ENCODE results near the gene KLF16. TPM values are rescaled to one million over a fixed set of nuclear protein-coding genes. Genes with fewer than 3 reads are reported as not detected.

KLF16 gene
- total RNA-seq, 2 experiments from 2014 or later, result 22.6 to 28.1 TPM

DNA sequence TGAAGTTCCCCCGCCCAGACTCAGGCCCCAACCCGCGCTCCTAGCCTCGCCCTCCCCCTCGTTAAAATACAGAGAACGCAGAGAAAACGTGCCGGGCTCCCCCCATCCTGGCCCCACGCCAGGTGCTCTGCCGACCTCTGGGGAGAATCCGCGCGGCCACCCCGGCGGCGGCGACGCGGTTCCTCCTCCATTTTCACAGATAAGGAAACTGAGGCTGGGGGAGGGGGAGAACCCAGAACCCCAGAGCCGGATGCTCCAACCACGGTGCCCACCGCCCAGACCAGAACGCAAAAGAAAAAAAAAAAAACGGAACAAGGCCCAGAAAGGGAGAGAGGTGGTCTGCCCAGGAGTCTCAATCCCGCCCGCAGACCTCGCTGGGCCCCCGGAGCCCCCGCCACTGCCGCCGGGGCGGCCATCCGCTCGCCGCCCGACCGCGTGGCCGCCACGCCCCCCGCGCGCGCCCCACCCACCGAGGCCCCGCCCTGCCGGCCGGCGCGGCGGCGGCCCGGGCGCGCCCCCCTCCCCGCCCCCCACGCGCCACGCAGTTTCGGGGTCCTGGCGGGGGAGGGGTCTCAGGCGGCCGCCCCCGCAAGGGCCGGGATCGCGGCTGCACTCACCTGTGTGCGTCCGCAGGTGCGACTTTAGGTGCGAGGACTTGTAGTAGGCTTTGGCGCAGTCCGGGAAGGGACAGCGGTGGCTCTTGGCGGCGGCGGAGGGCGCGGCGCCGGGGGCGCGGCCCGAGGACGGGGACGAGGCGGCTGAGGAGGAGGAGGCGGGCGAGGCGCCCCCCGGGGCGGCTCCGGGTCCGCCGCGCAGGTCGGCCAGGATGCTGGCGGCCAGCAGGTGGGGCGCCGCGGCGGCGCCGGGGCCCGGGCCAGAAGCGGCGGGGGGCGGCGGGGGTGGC, 703 bp downstream of the KLF16 start:
- H3K36me3 Mint-ChIP-seq, result no peaks in the 10 kb centered on the region
- peak overlapping the region; percentile 85 for H3K4me3 Mint-ChIP-seq
- H3K9me3 Mint-ChIP-seq (ENCODE audit: low read depth), result no peaks in the 10 kb centered on the region
- peak overlapping the region; percentile 90 for H3K27ac Mint-ChIP-seq
- DNase-seq, result no peak
- peaks cover 30% of the 10 kb centered on the region for H3K4me1 Mint-ChIP-seq
- H3K27me3 Mint-ChIP-seq, result no peaks in the 10 kb centered on the region
- CTCF ChIA-PET, result no interaction called here
- ATAC-seq, result peak; percentile 3

DNA sequence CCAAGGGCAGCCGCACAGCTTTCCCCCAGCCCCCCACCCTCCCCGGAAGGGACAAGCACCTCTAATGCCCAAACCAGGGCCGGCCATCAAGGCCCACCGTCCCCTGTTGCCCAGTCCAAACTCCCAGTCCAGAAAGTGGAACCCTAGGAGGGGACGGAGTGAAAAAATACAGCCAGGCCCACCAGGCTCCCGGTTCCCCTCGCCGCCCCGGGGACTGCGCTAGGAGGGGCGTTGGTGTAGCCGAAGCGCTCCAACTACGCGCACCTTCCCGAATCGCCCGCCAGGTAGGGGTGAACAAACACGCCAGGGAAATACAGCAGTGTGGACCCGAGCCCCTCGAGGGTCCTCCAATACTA, 1.3 kb downstream of the KLF16 start:
- CTCF ChIA-PET, result no interaction called here
- H3K27me3 Mint-ChIP-seq, result no peaks in the 10 kb centered on the region
- no peaks in the 10 kb centered on the region for H3K9me3 Mint-ChIP-seq (ENCODE audit: low read depth)
- no peaks in the 10 kb centered on the region for H3K36me3 Mint-ChIP-seq
- no peak for DNase-seq
- H3K27ac Mint-ChIP-seq, result peak overlapping the region; percentile 90
- peak overlapping the region; percentile 85 for H3K4me3 Mint-ChIP-seq
- ATAC-seq, result no peak
- H3K4me1 Mint-ChIP-seq, result peaks cover 33% of the 10 kb centered on the region

DNA sequence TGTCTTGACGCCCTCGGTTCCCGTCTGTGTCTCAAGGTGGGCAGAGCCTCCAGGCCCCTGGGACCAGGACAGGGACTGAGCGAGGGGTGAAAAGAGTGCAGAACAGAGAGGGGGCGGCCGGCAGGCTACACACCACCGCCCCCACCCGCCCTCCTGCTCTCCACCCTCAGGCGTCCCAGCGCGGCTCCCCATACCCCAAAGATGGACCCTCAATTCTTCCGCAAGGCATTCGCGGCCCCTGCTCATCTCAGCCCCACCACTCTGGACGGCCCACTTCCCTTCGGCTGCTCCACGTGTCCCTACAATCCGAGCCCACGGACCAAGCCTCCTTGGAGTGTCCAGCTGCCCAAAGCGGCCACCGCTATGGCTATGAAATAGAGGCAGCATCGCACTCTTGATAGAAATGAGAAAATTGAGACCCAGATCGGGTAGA, 1.8 kb downstream of the KLF16 start:
- H3K27ac Mint-ChIP-seq, result peak overlapping the region; percentile 90
- H3K27me3 Mint-ChIP-seq, result no peaks in the 10 kb centered on the region
- ATAC-seq (no peak), DNase-seq (no peak)
- peaks cover 33% of the 10 kb centered on the region for H3K4me1 Mint-ChIP-seq
- H3K4me3 Mint-ChIP-seq, result peak overlapping the region; percentile 85
- H3K9me3 Mint-ChIP-seq (ENCODE audit: low read depth), result no peaks in the 10 kb centered on the region
- H3K36me3 Mint-ChIP-seq, result no peaks in the 10 kb centered on the region
- CTCF ChIA-PET, result no interaction called here

DNA sequence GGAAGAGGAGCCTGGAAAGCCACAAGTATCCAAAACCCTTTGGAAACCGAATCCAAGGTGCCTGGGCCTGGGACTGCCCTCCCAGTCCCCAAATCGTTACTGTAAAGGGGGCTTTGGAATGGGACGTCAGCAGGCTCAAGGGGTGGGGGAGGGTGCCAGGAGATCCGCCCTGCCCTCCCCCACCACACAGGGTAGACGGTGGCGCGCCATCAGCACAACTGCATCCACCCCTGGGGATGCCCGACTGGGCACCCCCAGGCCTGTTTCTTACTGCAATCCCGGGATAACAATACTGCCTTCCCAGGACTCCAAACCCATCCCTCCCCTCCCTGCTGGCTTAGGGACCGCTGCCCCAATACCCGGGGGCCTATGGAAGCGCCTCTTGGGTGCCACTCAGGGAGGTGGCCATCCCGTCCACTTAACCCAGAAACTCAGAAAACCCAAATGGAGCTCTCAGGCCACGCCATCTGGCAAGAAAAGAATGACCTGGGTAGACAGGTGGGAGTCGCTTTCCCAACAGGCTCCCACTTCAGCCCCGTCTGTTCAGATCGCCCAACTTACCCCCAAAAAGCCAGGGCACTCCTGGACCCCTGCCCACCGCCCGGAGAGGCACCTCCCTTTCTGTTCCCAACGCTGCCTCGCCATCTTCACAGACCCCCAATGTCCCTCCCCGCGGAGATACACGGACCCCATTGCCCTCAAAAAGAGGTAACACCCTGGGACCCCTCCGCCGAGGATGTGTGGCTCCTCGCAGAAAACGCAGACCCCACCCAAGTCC, 2.4 kb downstream of the KLF16 start:
- H3K4me1 Mint-ChIP-seq, result peaks cover 37% of the 10 kb centered on the region
- ATAC-seq, result no peak
- no peak for DNase-seq
- H3K27ac Mint-ChIP-seq, result no peak overlapping the region
- CTCF ChIA-PET, result no interaction called here
- no peaks in the 10 kb centered on the region for H3K36me3 Mint-ChIP-seq
- no peaks in the 10 kb centered on the region for H3K27me3 Mint-ChIP-seq
- peak overlapping the region; percentile 85 for H3K4me3 Mint-ChIP-seq
- no peaks in the 10 kb centered on the region for H3K9me3 Mint-ChIP-seq (ENCODE audit: low read depth)

DNA sequence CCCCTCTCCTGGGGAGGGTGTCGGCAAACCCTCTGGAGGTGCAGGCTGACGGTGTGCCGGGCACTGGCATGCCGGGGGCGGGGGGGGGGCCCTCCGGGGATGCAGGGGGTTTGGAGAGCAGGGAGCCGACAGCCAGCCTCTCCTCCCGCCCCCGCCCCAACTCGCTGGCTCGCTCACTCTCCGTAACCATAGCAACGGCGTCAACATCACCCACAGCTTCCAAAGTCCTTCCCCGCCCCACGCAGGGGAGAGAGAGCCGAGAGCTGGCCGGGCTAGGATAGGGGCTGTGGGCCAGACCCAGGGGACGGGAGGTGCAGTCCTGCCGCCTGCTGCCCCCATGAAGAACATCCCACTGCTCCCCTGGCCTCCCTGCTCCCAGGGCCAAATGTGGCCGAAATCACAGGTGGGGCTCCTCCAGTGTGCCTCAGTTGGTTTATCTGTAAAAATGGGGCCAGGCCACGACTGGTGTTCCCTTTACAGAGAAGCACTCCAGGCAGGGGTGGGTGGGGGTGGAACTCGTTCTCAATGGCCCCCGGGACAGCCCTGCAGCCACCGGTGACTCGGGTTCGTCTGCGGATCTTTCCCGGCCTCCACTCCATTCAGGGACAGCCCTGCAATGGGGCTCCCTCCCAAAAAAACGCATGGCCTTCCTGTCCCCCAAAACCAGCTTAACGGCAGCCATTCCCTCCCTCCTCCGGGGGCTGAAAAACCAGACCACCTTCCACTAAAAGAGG, 3.2 kb downstream of the KLF16 start:
- no peak for DNase-seq
- H3K4me1 Mint-ChIP-seq, result peaks cover 39% of the 10 kb centered on the region
- ATAC-seq, result no peak
- H3K9me3 Mint-ChIP-seq (ENCODE audit: low read depth), result no peaks in the 10 kb centered on the region
- CTCF ChIA-PET, result no interaction called here
- no peak overlapping the region for H3K27ac Mint-ChIP-seq
- H3K27me3 Mint-ChIP-seq, result no peaks in the 10 kb centered on the region
- H3K4me3 Mint-ChIP-seq, result no peak overlapping the region
- H3K36me3 Mint-ChIP-seq, result no peaks in the 10 kb centered on the region

DNA sequence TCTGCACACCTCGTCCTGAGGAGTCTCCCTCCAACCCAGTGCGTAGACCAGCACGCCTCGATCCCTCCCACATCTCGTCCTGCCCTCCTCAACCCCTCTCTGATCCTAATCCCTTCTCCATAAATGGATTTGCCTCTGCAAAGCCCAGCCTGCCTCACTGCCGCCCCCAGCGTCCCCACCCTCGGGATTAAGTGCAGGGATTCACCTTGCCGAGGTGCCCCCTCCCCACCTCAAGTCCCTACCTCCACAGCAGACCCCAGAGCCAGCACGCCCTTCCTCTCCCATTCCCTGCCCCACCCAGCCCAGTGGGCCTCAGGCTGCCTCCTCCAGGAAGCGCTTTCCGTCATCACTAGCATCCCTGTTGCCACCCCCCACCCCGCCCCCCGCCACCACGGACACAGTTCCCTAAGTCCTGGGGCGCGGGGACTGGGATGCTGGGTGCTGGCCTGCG, 4.0 kb downstream of the KLF16 start:
- DNase-seq (no peak), ATAC-seq (no peak)
- CTCF ChIA-PET, result interaction anchor here (1.1 kb wide), 1 partner anchor 783 kb away, joined by 4 read pairs; no protein-coding TSS in a partner anchor
- peak overlapping the region; percentile 50 for H3K27ac Mint-ChIP-seq
- H3K27me3 Mint-ChIP-seq, result no peaks in the 10 kb centered on the region
- no peaks in the 10 kb centered on the region for H3K36me3 Mint-ChIP-seq
- H3K4me3 Mint-ChIP-seq, result no peak overlapping the region
- H3K9me3 Mint-ChIP-seq (ENCODE audit: low read depth), result no peaks in the 10 kb centered on the region
- peaks cover 46% of the 10 kb centered on the region for H3K4me1 Mint-ChIP-seq

DNA sequence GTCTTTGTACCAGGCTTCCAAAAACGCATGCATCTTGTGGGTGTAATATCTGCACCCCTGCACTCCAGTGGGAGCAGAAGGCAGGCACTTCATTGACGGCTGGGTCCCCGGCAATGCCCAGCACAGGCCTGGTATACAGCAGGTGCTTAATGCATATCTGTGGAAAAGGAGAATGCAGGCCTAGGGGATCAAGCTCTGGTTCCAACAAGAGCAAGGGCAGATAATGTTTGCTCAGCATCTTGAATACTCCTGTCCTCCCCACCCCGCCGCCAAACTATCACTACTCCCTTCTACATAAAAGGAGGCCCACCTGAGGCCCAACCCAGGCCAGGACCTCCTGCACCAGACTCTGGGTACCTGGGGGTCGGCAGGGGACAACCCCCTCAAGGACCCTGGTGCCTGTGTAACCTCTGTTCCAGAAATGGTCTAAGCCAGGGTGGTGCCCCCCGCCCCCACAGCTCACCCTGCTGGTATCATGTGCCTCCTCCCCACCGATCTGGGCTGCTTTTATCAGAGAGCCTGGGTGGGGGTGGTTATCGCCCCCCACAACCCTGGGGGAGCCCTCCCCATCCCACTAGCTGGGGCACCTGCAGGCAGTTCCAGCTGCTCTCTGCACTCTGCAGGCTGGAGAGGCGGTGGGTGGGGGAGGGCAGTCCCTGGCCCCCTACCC, 4.8 kb downstream of the KLF16 start:
- Mint-ChIP-seq H3K4me1 (peaks cover 47% of the 10 kb centered on the region), H3K9me3 (ENCODE audit: low read depth) (no peaks in the 10 kb centered on the region), H3K27me3 (no peaks in the 10 kb centered on the region), H3K4me3 (no peak overlapping the region), H3K36me3 (no peaks in the 10 kb centered on the region), H3K27ac (peak overlapping the region; percentile 71)
- CTCF ChIA-PET, result interaction anchor here (0.5 to 1.9 kb wide), 6 partner anchors 8 to 782 kb away, joined by 3 to 8 read pairs (median 4); no protein-coding TSS in a partner anchor
- ATAC-seq (no peak), DNase-seq (no peak)

DNA sequence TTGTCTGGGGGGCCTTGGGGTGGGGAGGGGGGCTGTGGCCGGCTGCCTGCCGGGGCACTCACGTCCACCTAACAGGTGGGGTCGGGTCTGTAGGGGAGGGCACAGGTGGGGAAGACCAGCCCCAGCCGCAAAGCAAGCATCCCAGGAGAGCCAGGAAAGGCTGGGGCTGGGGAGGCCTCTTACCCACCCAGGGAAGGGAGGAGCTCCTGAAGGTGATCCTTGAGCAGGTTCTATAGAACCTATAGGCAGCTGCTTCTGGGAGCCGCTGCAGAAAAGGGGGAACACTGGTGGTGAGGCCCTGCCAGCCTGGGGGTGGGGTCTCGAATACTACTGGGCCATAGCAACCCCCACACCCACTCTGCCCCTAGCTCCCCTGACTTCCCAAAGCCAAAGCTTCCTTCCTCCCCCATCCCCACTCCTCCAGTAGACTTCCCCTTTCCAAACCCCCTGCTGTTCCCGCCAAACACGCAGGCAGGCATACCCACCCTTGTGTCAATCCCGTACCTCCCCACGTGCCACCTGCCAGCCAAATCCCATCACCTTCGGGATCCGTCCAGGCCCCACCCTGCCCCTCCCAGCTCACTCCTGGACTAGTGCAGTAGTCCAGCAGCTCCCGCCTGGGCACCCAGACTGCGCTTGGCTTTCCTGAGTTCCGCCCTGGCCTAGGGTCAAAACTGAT, 5.6 kb downstream of the KLF16 start:
- peak overlapping the region; percentile 80 for H3K27ac Mint-ChIP-seq
- no peak for ATAC-seq

DNA sequence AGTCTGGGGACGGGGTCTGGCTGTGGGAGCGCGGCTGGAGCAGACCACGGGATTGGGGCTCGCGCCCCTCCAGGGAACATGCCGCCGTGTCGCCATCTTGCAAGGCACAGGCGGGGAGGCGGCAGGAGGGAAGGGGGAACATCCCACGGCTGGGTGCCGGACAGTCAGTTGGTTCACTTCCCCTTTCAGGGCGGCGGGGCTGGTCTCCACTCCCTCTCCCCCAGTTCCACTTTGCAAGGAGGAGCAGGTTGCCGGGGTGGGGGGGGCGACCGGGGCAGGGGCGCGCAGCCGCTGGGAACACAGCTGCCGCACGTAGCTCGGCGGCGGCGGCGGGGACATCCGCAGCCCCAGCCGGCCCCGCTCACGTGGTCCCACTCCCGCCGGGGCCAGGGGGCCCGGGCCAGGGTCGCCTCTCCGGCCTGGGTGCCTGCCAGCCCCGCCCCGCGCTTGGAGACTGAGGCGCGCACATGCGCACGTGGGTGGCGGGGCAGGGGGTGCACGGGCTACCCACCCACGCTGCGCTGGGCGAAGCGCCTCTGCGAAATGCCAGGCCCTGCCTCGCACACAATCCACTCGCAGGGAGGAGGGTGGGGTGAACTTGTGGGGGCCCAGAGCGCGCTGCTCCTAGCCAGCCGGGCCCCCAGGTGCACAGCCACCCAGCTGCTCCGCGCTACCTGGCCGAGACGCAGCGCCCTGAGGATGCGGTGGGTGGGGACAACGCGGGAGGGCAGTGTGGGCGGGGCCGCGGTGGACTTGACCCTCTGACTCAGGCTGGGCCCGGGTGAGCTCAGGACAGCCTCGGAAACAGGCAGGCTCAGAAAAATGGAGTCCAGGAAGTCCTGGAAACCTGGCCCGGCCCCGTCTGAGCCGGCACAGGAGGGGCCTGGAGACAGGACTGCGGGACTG, 6.4 kb downstream of the KLF16 start:
- ATAC-seq (peak; percentile 9), DNase-seq (peak; percentile 69)
- Mint-ChIP-seq H3K27ac (peak overlapping the region; percentile 95), H3K27me3 (no peaks in the 10 kb centered on the region), H3K9me3 (ENCODE audit: low read depth) (no peaks in the 10 kb centered on the region), H3K36me3 (no peaks in the 10 kb centered on the region), H3K4me3 (peak overlapping the region; percentile 75), H3K4me1 (peaks cover 54% of the 10 kb centered on the region)
- CTCF ChIA-PET, result interaction anchor here (1.5 to 4.8 kb wide), 5 partner anchors 8 to 40 kb away, joined by 4 to 25 read pairs (median 8); no protein-coding TSS in a partner anchor

More for the DNA sequence above, 5.6 kb downstream of the KLF16 start:
- no peaks in the 10 kb centered on the region for H3K36me3 Mint-ChIP-seq
- H3K27me3 Mint-ChIP-seq, result no peaks in the 10 kb centered on the region
- peaks cover 54% of the 10 kb centered on the region for H3K4me1 Mint-ChIP-seq
- no peak for DNase-seq
- CTCF ChIA-PET, result interaction anchor here (0.7 to 2.5 kb wide), 5 partner anchors 9 to 72 kb away, joined by 3 to 9 read pairs (median 5); no protein-coding TSS in a partner anchor
- peak overlapping the region; percentile 62 for H3K4me3 Mint-ChIP-seq
- H3K9me3 Mint-ChIP-seq (ENCODE audit: low read depth), result no peaks in the 10 kb centered on the region

DNA sequence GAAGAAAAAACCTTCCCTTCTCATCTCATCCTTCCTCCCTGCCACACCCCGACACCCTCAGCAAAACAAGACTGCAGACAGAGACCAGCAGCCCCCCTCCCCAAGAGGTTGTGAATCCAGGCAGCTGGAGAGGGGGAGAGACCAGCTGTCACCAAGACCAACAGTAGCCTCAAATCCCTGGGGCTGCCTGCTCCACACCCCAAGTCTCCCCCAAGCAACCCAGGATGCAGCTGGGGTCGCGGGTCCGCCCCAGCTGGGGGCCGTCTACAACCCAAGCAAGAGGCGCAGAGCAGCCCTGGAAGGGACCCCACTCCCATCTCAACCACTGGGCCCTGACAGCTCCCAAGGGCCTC, 7.1 kb downstream of the KLF16 start:
- Mint-ChIP-seq H3K4me1 (peaks cover 49% of the 10 kb centered on the region), H3K27ac (peak overlapping the region; percentile 95), H3K27me3 (no peaks in the 10 kb centered on the region), H3K36me3 (no peaks in the 10 kb centered on the region), H3K4me3 (peak overlapping the region; percentile 75), H3K9me3 (ENCODE audit: low read depth) (no peaks in the 10 kb centered on the region)
- CTCF ChIA-PET, result interaction anchor here (1.1 to 4.8 kb wide), 4 partner anchors 9 to 41 kb away, joined by 3 to 25 read pairs (median 6); no protein-coding TSS in a partner anchor
- no peak for DNase-seq
- ATAC-seq, result no peak

DNA sequence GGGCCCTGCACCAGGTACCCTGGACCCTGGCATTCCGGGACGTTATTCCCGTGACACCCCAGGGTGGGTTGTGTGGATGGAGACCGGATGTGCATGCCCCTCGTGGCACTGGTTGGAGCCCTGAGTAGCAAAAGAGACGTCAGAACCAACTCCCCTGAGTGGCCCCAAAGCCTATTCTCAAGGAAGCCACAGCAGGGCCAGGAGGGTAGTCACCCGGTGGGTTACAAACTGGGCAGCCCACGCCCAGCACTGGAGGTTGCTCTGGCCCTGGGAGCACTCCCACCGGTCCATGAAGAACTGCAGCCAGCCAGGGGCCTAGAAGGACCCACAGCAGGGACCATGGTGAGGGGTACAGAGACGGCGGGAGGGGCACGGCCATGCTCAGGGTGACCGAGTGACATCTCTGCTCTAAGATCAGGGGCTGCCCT, 7.5 kb downstream of the KLF16 start:
- Mint-ChIP-seq H3K27ac (peak overlapping the region; percentile 95), H3K36me3 (no peaks in the 10 kb centered on the region), H3K4me3 (peak overlapping the region; percentile 75), H3K27me3 (no peaks in the 10 kb centered on the region), H3K9me3 (ENCODE audit: low read depth) (no peaks in the 10 kb centered on the region), H3K4me1 (peaks cover 49% of the 10 kb centered on the region)
- CTCF ChIA-PET, result interaction anchor here (1.0 to 4.8 kb wide), 6 partner anchors 10 to 41 kb away, joined by 3 to 25 read pairs (median 4); no protein-coding TSS in a partner anchor
- ATAC-seq, result peak; percentile 28
- DNase-seq, result peak; percentile 76
